NCI-H526 treated with DMSO at 0.1 percent for 48 hours (cell line): ENCODE results near the gene WDR72.
A peak's percentile ranks its signal among the peaks of the same experiment; 100 is the strongest.
"Not testable (repeated sequence)": the region's sequence is repeated elsewhere in the genome, so short reads cannot be mapped to it uniquely, and the experiment has no call there.

Experiments used
- DNase-seq: peaks from one replicate; lab custom pipeline; 2025; lab: John Stamatoyannopoulos, UW

The WDR72 gene

DNA sequence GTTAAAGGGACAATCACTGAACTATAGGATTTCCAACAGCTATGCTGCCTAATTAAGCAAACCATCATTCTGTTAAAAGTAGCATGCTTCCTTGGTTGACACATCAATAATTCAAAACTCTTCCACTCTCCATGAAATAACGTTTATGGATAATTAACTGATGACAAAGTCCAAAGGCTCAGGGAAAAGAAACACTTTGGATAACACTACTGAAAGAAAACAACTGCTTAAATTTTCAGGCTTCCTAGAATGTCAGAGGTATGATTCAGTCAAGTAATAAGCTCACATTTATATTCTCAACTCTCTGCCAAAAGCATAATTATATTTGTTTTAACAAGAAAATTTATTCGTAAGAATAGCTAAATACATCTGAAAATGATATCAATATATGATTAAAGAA, 49.6 kb downstream of the WDR72 start:
- no peak for DNase-seq

DNA sequence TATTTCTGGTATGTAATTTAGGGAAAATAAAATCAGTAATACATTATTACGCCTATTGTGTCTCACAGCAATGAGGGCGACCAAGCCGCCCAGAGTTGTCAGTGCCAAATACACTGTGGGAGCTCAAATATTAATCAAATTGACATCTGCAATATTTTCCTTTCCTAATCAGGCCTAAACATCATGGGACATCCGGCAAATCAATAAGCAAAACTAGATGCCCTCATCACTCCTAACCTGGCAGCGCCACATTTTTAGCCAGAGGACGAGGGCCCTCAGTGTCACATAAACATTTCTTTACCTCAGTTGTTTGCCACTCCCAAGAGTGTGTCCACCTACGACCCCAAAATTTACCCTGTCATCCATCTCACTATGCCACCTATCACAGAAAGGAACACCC, 64.1 kb downstream of the WDR72 start:
- DNase-seq, result no peak

DNA sequence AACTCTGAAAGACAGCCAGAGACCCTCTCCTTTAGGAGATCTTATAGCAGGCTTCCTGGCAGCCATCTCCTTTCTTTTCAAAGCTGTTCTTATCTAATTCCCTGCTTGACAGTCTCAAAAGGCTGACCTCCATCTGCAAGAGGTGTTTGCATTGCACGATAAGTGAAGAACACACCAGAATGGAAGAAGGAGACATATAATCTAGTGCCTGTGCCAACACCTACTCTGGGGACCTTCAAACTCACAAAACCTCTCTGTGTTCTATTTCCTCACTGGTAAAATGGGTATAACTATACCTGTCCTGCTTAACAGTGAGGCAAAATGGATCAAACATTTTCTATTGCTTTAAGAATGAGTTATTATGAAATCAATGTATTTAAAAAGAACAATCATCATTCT, 65.0 kb downstream of the WDR72 start:
- no peak for DNase-seq

GRCh38 chr15:53693729-53694475, 65.6 kb downstream of the WDR72 start:
- DNase-seq, result no peak

- DNase-seq, result not testable (repeated sequence)
Measured at GRCh38 chr15:53684162-53684561, 75.3 kb downstream of the WDR72 start.

DNA sequence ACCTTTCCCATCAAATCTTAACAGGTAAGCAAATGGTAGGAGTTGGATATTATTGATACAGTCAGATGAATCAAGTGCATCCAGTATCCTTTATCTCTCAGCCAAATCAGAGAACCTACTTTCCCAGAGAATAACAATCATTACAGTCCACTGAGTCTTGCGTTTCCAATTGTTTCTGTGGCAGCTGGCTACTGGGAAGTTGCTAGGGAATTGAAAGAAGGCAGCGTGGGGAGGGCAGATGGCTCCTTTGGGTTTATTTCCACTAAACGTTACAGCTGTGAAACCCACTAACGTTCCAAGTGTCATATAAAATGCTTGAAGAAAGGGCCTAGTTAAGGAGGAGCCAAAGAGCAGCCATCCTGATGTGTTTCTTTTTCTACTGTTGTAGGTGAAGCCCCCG, 78.4 kb downstream of the WDR72 start:
- DNase-seq, result no peak

- peak; percentile 63 for DNase-seq
Measured at GRCh38 chr15:53675832-53676231, 83.6 kb downstream of the WDR72 start.

DNA sequence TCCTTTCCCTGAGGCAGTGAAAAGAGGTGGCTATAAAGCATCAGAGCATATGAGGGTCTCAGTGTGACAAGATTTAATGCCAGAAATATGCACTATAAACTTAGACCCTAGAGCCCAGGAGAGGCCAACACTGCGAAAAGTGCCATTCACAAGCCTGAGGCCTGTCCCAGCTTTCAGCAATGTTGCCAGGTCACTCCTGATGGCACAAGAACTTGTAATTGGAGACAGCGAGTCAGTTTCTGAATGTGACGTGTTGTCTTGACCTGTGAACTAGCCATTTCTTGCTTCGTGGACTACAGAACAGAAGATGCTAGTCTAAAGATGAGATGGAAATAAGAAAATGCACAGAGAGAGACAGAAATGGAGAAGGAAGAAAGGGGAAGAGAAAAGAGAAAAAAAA, 87.9 kb downstream of the WDR72 start:
- no peak for DNase-seq

GRCh38 chr15:53670701-53671100, 88.8 kb downstream of the WDR72 start:
- no peak for DNase-seq

DNA sequence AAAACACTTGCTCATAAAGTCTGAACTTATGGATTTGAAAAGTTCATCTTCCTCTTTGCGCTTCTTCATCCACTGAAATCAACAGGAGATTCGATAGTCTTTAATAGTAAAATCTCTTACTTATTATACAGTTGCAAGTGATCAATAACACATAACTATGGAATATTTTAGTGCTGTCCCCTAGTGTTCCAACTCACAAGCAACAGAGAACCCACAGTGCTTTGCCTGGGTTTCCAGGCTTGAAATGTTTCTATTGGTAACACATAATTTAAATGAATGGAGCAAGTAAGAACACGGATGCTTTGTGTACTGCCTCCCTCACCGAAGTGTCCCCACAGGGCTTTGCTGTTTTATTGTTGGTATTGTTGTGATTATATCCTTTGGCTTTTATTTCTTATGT, 93.5 kb downstream of the WDR72 start:
- no peak for DNase-seq

DNA sequence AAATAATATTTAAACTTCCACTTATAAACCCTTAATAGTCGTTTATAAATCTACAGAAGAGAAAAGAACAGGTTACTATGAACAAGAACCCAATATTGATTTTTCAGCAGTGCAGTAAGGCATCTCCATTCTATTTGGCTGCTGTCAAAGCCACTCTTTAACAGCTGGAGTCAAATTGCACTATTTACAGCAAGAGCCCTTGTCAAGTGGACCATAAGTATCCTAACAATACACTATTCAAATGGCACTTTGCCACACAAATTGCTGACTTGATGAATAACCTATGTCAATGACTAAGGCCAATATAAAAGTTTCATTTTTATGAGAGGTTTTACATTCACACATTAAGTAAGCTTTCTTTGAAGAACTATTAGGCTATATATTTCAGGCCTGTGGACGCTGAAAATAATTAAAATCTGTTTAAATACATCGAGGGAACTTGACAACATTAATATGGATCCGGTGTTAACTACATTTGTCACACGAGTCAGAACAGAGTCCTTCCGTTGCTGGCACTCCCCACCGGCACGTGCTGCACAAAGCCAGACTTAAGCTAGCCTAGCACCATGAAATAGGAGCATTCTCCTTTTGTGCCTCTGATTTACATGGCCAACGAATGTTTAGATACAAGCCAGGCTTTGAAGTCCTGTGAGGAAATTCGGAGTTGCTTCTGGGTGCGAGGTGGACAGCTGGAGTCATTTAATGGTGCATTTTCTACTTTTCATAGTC, 100.5 kb downstream of the WDR72 start:
- no peak for DNase-seq

GRCh38 chr15:53658255-53658654, 101.2 kb downstream of the WDR72 start:
- no peak for DNase-seq

DNA sequence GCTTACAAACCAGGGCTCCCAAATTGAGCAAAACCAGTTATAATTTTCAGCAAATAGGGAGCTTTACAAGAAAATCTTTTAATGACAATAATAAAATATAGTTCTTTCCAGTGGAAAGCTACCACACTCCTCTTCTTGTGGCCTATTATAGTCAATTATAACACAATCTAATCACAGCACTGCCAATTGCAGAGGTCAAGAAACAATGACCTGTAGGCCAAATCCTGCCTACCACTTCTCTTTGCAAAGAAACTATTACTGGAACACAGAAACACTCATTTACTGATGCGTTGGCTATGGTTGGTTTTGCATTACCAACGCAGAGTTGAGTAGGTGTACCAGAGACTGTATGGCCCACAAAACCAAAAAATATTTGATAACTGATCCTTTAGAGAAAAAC, 110.5 kb downstream of the WDR72 start:
- DNase-seq, result no peak

DNA sequence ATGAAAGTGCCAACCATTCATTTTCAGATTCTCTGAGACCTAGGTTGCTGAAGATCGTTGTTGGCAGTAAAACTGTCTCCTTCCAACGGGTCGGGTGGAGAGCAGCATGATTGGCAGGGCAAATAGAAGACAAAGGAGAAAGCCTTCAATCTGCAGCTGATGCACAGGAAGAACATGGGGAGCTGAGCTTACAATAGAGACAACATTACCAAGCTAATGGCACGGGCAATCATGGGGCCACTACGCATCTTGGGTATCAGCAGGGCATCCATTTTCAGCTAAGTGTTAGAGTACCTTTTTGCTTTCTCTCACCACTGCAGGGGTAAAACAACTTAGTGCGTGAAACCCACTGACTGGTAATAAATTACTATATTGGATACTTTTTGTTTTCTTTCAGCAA, 114.8 kb downstream of the WDR72 start:
- no peak for DNase-seq

DNA sequence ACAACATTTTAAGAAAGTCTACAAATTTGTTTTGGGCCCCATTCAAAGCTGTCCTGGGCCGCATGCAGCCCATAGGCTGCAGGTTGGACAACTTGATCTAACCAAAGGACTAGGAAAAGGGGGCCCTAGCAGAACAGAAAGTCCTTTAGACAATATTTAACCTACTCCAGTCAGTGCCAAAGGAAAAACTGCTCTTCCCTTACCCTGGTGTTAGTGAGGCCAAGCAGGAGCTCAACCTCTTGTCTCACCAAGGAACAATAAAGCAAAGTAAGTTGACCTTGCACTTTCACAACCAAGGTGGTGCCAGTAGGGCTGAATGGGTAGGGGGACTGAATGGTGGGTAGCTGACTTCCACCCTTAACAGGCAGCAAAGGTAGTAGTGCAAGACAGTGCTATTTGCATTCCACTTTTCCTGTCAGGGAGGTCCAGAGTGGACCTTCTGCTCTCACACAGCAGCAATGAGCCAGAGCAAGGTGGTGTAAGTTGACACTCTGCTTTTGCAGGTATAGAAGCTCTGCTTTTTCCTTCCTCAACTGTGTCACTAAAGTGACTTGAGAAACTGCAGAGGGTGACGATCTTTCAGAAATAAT, 124.9 kb downstream of the WDR72 start:
- DNase-seq, result no peak

DNA sequence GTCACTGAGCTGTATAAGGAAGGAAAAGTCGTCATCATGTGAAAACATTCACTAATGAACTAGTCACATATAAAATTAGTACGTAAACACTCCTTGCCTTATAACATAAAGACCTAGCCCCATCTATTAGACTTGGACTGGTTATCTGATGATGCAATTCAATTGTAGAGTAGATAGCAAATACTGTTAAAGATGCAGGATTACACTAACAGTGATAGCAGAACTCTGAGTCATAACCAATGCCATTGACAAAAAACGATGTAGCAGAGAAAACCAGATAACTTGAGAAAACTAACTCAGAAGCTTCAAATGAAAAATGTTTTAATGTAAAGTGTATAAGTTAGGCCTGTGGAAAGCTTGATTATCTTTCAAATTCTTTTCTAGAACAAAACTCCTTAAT, 132.2 kb downstream of the WDR72 start:
- DNase-seq, result no peak

GRCh38 chr15:53625962-53626845, 133.3 kb downstream of the WDR72 start:
- no peak for DNase-seq

DNA sequence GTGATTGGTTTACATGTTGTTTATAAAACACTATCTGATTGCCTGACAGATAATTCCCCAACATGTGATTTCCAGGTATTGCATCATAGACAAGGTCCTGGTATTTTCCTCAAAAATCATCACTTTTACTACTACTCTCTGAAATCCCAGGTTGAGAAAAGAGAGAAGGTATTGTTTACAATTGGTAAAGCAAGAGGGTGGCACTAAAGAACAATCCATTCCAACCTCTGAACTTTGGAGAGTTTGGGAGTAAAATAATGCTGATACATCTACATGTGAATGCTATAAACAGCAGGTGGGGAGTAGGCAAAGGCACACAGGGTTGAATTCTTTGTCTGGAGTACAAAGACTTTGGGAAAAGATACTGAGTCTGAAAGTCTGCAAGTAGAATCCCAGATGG, 134.2 kb downstream of the WDR72 start:
- DNase-seq, result no peak

DNA sequence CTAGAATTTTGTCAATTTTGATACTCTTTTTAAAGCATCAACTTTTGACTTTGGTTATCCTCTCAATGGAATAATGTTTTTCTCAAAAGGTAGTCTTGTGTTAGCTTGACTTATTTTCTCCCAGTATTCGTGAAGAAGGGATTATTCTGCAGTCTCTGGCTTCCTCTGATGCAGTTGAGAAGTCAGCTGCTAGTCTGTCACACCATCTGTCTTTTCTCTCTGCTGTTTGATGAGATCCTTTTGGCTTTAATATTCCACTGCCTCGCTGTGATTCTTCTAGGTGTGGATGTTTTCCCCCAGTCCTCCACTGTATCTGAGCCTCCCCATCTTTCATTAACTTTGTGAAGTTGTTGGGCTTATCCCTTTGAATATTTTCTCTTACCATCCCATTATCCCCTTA, 141.0 kb downstream of the WDR72 start:
- no peak for DNase-seq

- no peak for DNase-seq
Measured at GRCh38 chr15:53611145-53611920, 148.1 kb downstream of the WDR72 start.

GRCh38 chr15:53591041-53591440, 168.4 kb downstream of the WDR72 start:
- no peak for DNase-seq

DNA sequence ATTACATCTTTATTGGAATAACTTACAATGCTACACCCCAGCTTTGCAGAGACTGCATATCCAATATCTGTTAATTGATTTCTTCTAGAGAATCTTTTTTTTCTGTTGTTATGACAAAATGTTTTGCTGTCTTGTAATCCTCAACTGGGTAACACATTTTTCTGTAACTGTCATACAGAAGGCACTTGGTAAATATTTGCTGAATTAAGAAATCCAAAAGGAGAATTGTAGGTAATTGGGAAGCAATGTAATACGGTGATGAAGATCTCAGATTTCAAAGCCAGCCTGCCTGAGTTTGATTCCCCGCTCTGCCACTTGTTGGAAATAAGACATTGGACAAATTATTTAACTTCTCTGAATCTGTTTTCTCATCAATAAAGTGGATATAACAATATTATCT, 169.1 kb downstream of the WDR72 start:
- no peak for DNase-seq
